Uterus (tissue), 2 donors: ENCODE results near the gene ZNF618.

Source experiments
- CTCF ChIP-seq, 4 experiments: fragments of 200-600 bp in 2 of 4; fragments of 450-650 bp in 2 of 4; sonication (generic) in 2 of 4; IDR thresholded peaks; one replicate each; pipeline ENCODE4 v1.5.1; 2016 to 2019; ENCODE audit warnings: antibody characterized with exemption in 4 of 4, mild to moderate bottlenecking in 2 of 4, moderate library complexity in 1 of 4
- POLR2A ChIP-seq, 2 donors: fragments of 450-650 bp; IDR thresholded peaks; one replicate each; pipeline ENCODE4 v1.6.1; 2016; ENCODE audit warnings: antibody characterized with exemption in 2 of 2, mild to moderate bottlenecking in 1 of 2, moderate library complexity in 1 of 2

GRCh38 chr9:114086607-114087006 lies 210.5 kb downstream of the ZNF618 start:
- TF ChIP-seq POLR2A (IDR thresholded peaks at IDR 0.05), result no peak
- TF ChIP-seq CTCF (IDR thresholded peaks at IDR 0.05), result no peak
